ENCODE data around the gene HS6ST2.

The HS6ST2 gene

DNA sequence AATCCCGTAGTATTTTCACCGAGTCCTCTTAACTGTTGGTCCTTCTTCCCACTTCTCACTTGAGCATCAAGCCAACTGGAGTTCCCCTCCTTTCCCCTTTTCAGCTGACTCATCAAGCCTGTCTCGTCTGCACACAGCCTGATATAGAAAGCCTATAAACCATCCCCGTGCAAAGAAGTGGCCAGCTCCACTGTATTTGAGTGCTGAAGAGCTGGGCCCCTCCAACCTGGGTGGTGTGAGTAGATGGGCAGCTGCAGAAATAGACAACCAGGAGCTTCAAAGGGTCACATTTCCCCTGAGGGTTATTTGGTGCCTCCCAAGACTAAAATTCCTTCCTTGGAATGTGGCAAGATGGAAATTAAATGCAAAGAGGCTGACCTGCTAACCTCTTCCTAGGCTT is 199.7 kb downstream of the HS6ST2 start:
- Histone ChIP-seq H3K4me3 (ENCODE audit: extremely low read depth, insufficient read depth, low read length, poor library complexity, severe bottlenecking) (no peak overlapping the region), H3K9me3 (ENCODE audit: control insufficient read depth, low read length) (no peaks in the 10 kb centered on the region), H3K36me3 (ENCODE audit: control insufficient read depth, insufficient read depth, low read length) (no peaks in the 10 kb centered on the region), H3K4me1 (ENCODE audit: control insufficient read depth, insufficient read depth, low read length, poor library complexity, severe bottlenecking) (no peaks in the 10 kb centered on the region), H3K27ac (ENCODE audit: low read depth, low read length, severe bottlenecking) (no peak overlapping the region)
- WGBS, 2 experiments (ENCODE audit: insufficient coverage in 2 of 2), result 63% methylated on average over 2 of the region's 4 CpGs; no CpG with 5 or more reads in 1 of the 2 experiments

DNA sequence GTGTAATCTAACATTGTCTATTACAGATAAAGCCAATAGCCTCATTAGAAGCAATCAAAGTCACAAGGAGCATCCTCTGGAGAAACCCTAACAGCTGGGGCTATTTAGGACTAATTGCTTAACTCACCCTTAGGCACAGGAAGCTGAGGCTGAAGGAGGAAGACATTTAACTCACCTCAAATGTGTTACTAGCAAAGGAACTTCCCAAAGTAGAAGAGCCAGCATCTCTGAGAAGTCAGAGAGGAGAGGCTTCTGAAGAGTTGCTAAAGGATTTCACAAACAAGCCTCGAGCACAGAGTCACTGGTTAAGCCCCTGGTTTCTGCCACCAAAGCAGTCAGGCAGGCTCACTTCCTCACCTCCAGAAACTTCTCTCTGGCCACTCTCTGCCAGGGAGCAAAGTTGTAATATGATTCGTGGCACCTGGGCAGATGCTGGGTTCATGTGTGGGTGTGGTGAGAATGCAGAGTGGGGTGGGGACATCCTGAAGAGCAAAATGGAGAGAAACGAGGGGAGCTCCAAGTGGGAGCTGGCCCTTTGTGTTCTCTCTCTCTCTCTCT is 201.3 kb downstream of the HS6ST2 start:
- no peak overlapping the region for H3K4me3 ChIP-seq (ENCODE audit: extremely low read depth, insufficient read depth, low read length, poor library complexity, severe bottlenecking)
- H3K36me3 ChIP-seq (ENCODE audit: control insufficient read depth, insufficient read depth, low read length), result no peaks in the 10 kb centered on the region
- H3K9me3 ChIP-seq (ENCODE audit: control insufficient read depth, low read length), result no peaks in the 10 kb centered on the region
- 71% methylated on average over 1 of the region's 3 CpGs; no CpG with 5 or more reads in 1 of the 2 experiments for WGBS, 2 experiments (ENCODE audit: insufficient coverage in 2 of 2)
- no peaks in the 10 kb centered on the region for H3K4me1 ChIP-seq (ENCODE audit: control insufficient read depth, insufficient read depth, low read length, poor library complexity, severe bottlenecking)
- H3K27ac ChIP-seq (ENCODE audit: low read depth, low read length, severe bottlenecking), result no peak overlapping the region

DNA sequence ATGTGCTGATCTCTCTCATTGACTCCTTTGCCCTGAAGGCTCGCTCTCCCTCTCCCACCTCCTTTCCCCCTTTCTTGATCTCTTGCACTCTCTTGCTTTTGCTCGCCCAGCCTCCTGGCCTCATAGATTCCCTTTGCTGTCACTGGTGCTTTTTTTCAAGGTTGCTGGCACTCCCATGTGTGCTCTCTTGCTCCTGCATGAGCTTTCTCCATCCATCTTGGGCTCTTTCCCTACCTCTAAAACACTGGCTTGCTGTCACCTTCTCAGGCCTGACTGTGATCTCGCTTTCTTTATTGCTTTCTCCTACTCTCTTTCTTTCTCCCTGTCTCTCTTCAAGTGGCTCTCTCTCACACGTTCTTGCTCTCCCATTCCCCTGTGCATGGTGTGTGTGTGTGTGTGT is 202.0 kb downstream of the HS6ST2 start:
- Histone ChIP-seq H3K4me3 (ENCODE audit: extremely low read depth, insufficient read depth, low read length, poor library complexity, severe bottlenecking) (no peak overlapping the region), H3K27ac (ENCODE audit: low read depth, low read length, severe bottlenecking) (no peak overlapping the region), H3K4me1 (ENCODE audit: control insufficient read depth, insufficient read depth, low read length, poor library complexity, severe bottlenecking) (peaks cover 3% of the 10 kb centered on the region), H3K9me3 (ENCODE audit: control insufficient read depth, low read length) (no peaks in the 10 kb centered on the region), H3K36me3 (ENCODE audit: control insufficient read depth, insufficient read depth, low read length) (no peaks in the 10 kb centered on the region)
- 83 to 89% methylated on average over 1 to 3 of the region's 4 CpGs for WGBS, 2 experiments (ENCODE audit: insufficient coverage in 2 of 2)

DNA sequence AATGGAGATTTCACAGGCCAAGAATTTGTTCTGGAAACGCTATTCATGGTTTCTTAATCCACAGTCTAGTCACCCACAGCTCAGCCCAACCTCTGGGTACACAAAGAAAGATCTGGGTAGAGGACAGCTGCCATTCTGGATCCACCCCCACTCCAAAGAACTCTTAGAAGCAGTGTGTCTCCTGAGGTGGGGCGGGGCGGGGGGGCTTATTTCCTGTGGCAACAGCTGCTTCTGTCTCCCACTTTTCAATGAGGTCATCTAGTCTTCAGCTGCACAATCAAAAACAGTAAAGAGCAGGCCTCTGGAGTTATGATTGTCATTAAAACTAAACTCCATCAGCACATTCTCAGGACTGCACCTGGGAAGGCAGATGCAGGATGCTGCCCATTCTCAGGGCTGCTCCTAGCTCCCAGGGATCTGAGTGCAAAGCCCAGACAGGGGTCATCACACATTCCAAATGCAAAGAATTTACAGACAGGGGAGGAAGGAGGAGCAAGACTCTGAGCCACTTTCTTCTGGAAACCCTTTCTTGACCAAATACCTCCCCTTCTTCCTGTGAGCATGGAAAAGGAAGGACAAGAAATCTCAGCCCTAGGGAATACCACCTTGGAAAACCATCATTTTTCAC is 207.3 kb downstream of the HS6ST2 start:
- Histone ChIP-seq H3K9me3 (ENCODE audit: control insufficient read depth, low read length) (no peaks in the 10 kb centered on the region), H3K4me1 (ENCODE audit: control insufficient read depth, insufficient read depth, low read length, poor library complexity, severe bottlenecking) (peaks cover 10% of the 10 kb centered on the region), H3K27ac (ENCODE audit: low read depth, low read length, severe bottlenecking) (no peak overlapping the region), H3K36me3 (ENCODE audit: control insufficient read depth, insufficient read depth, low read length) (no peaks in the 10 kb centered on the region), H3K4me3 (ENCODE audit: extremely low read depth, insufficient read depth, low read length, poor library complexity, severe bottlenecking) (no peak overlapping the region)
- 100% methylated on average over 1 of the region's 3 CpGs; no CpG with 5 or more reads in 1 of the 2 experiments for WGBS, 2 experiments (ENCODE audit: insufficient coverage in 2 of 2)

DNA sequence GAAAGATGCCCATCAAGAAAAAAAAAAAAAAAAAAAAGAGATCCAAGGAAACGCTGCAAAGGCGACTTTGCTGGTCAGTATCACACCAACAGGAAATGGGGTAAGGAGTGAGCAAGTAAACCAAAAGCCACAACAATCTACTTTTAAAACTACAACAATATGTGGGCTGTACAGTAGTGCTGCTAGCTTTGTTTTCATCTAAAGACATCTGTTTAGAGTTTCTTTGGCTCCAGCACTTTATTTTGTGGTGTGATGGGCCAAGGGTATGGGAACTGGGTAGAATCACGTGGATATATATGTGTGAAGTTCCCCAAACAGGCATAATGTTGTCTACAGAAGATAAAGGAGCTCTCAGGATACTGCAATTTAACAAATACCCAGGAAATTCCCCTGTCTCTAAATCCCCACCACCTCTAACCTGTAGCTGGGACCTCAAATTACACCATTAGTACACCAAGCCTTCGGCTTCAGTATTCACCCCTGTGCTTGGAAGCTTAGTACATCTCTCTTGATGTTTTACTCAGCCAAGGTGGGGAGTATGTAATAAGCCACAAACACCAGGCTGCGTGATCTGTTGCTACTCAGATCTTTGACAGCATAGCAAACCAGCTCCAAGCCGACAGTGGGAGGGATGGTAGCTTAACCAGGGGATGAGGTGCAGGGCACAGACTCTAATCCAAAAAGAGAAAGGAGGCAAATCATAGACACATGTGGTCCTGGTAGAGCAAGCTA is 207.9 kb downstream of the HS6ST2 start:
- WGBS, 2 experiments (ENCODE audit: insufficient coverage in 2 of 2), result 86% methylated on average over 1 of the region's 6 CpGs; no CpG with 5 or more reads in 1 of the 2 experiments
- Histone ChIP-seq H3K4me3 (ENCODE audit: extremely low read depth, insufficient read depth, low read length, poor library complexity, severe bottlenecking) (no peak overlapping the region), H3K36me3 (ENCODE audit: control insufficient read depth, insufficient read depth, low read length) (no peaks in the 10 kb centered on the region), H3K27ac (ENCODE audit: low read depth, low read length, severe bottlenecking) (no peak overlapping the region), H3K4me1 (ENCODE audit: control insufficient read depth, insufficient read depth, low read length, poor library complexity, severe bottlenecking) (peaks cover 10% of the 10 kb centered on the region), H3K9me3 (ENCODE audit: control insufficient read depth, low read length) (no peaks in the 10 kb centered on the region)

DNA sequence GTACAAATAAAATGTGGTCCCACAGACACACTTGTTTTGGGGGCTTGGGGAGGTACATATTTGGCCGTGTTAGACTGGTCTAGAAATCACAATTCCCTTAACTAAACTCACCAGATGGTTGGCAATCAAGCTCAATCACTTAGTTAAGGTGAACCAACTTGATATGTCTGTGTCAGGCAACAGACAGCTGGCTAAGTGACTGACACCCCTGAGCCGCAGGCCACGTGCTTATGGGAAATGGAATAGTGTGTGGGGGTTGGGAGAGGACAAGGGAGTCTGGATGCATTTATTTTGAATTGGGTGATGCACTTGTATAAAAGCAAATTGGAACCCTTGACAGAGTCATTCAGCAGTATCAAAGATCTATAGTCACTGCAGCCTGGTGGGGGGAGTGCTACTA is 209.0 kb downstream of the HS6ST2 start:
- Histone ChIP-seq H3K4me1 (ENCODE audit: control insufficient read depth, insufficient read depth, low read length, poor library complexity, severe bottlenecking) (peaks cover 10% of the 10 kb centered on the region), H3K9me3 (ENCODE audit: control insufficient read depth, low read length) (no peaks in the 10 kb centered on the region), H3K4me3 (ENCODE audit: extremely low read depth, insufficient read depth, low read length, poor library complexity, severe bottlenecking) (no peak overlapping the region), H3K36me3 (ENCODE audit: control insufficient read depth, insufficient read depth, low read length) (no peaks in the 10 kb centered on the region), H3K27ac (ENCODE audit: low read depth, low read length, severe bottlenecking) (no peak overlapping the region)
- WGBS, 2 experiments (ENCODE audit: insufficient coverage in 2 of 2), result no CpG with 5 or more reads among the region's 3 CpGs

DNA sequence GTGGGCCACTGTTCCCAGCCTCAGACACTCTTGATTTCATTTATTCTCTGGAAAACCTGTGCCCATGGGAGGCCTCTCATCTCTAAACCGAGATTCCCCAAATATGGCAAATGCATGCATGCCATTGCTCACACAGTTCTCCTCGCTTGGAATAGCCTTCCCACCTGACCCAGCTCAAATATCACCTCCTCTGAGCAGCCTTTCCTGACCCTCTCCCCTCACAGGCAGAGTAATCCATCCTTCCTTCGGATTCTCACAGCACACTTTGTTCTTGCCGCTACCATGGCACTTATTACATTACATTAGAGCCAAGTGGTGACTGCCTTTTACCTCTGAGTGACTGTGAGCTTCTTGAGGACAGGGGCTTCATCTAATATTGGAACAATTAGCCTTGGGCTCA is 209.5 kb downstream of the HS6ST2 start:
- 20 to 40% methylated on average over 1 of the region's 4 CpGs for WGBS, 2 experiments (ENCODE audit: insufficient coverage in 2 of 2)

DNA sequence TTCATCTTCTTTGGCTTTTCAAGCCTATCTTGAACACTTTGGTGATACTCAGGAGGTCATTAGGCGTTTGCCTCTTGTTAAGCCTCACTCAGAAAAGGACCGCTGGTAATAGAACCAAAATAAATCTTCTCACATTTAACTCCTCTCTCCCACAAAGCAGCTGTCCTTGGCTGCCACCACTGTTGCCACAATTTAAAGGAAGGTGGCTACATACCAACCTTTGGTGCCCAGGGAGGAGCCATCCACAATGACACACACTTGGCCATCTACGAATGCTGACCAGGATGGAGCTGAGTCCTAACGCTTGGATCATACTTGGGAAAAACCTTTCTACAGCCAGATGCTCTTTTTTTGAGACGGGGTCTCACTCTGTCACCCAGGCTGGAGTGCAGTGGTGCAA is 210.2 kb downstream of the HS6ST2 start:
- Histone ChIP-seq H3K4me1 (ENCODE audit: control insufficient read depth, insufficient read depth, low read length, poor library complexity, severe bottlenecking) (peaks cover 10% of the 10 kb centered on the region), H3K4me3 (ENCODE audit: extremely low read depth, insufficient read depth, low read length, poor library complexity, severe bottlenecking) (no peak overlapping the region), H3K9me3 (ENCODE audit: control insufficient read depth, low read length) (no peaks in the 10 kb centered on the region), H3K27ac (ENCODE audit: low read depth, low read length, severe bottlenecking) (no peak overlapping the region), H3K36me3 (ENCODE audit: control insufficient read depth, insufficient read depth, low read length) (no peaks in the 10 kb centered on the region)
- WGBS, 2 experiments (ENCODE audit: insufficient coverage in 2 of 2), result 82 to 95% methylated on average over 3 to 4 of the region's 5 CpGs

More for the DNA sequence above, 209.5 kb downstream of the HS6ST2 start:
- Histone ChIP-seq H3K36me3 (ENCODE audit: control insufficient read depth, insufficient read depth, low read length) (no peaks in the 10 kb centered on the region), H3K27ac (ENCODE audit: low read depth, low read length, severe bottlenecking) (no peak overlapping the region), H3K4me3 (ENCODE audit: extremely low read depth, insufficient read depth, low read length, poor library complexity, severe bottlenecking) (no peak overlapping the region), H3K9me3 (ENCODE audit: control insufficient read depth, low read length) (no peaks in the 10 kb centered on the region), H3K4me1 (ENCODE audit: control insufficient read depth, insufficient read depth, low read length, poor library complexity, severe bottlenecking) (peaks cover 10% of the 10 kb centered on the region)

DNA sequence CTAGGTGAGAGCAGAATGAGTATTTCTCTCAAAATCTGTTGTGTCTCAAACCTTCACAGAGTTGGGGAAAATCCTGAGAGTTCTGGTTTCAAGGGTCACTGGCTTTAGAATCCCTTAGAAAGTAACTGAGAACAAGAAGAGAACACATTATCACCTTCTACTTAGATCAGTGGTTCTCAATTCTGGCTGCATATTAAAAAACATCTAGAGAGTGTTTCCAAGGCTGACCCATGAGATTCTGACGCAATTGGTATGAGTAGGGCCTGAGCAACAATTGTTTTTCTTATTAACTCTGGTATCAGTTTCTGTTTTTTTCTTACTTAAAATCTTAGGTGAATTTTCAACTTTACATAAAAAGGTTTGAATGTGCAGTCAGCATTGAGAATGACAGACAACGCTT is 212.8 kb downstream of the HS6ST2 start:
- H3K9me3 ChIP-seq (ENCODE audit: control insufficient read depth, low read length), result no peaks in the 10 kb centered on the region
- no CpG with 5 or more reads among the region's 2 CpGs for WGBS, 2 experiments (ENCODE audit: insufficient coverage in 2 of 2)
- H3K27ac ChIP-seq (ENCODE audit: low read depth, low read length, severe bottlenecking), result no peak overlapping the region
- no peaks in the 10 kb centered on the region for H3K36me3 ChIP-seq (ENCODE audit: control insufficient read depth, insufficient read depth, low read length)
- H3K4me3 ChIP-seq (ENCODE audit: extremely low read depth, insufficient read depth, low read length, poor library complexity, severe bottlenecking), result no peak overlapping the region
- H3K4me1 ChIP-seq (ENCODE audit: control insufficient read depth, insufficient read depth, low read length, poor library complexity, severe bottlenecking), result peaks cover 12% of the 10 kb centered on the region

DNA sequence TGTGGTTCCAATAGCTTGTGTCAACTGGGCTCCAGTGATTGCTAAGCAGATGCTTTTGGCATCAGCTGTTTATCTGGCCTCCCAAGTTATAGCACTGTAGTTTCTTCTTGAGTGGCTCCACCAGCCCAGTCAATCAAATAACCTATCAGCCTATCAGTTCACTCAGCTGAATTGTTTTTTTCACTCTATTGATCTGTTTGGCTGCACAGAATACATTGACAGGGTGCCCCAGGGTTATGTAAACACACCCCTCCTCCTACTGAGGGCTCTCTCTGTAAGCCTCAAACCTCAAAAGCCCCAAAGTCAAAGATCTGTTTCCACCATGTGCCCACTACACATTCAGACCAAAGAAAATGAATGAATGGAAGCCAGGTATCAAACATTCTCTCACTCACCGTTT is 214.0 kb downstream of the HS6ST2 start:
- WGBS, 2 experiments (ENCODE audit: insufficient coverage in 2 of 2), result no CpG with 5 or more reads among the region's 1 CpG
- no peaks in the 10 kb centered on the region for H3K9me3 ChIP-seq (ENCODE audit: control insufficient read depth, low read length)

DNA sequence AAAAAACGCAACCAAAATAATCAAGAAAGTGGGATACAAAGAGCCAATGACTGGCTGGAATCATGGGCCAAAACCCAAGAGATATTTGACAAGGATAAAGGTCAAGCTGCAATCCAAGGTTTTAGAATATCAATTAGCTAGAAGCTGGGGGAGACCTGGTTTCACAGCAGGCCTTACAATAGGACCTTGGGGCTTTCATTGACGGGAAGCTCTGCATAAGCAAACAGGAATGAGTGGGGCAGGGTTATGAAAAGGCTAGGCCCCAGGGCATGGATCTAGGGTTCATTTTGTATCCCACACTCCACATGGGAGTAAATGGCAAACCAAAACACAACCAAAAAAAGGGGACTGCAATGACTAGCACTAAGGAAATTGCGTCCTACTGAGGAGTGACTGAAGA is 215.3 kb downstream of the HS6ST2 start:
- peaks cover 7% of the 10 kb centered on the region for H3K4me1 ChIP-seq (ENCODE audit: control insufficient read depth, insufficient read depth, low read length, poor library complexity, severe bottlenecking)
- no CpG with 5 or more reads among the region's 3 CpGs for WGBS, 2 experiments (ENCODE audit: insufficient coverage in 2 of 2)

More for the DNA sequence above, 214.0 kb downstream of the HS6ST2 start:
- Histone ChIP-seq H3K36me3 (ENCODE audit: control insufficient read depth, insufficient read depth, low read length) (no peaks in the 10 kb centered on the region), H3K4me1 (ENCODE audit: control insufficient read depth, insufficient read depth, low read length, poor library complexity, severe bottlenecking) (peaks cover 7% of the 10 kb centered on the region), H3K4me3 (ENCODE audit: extremely low read depth, insufficient read depth, low read length, poor library complexity, severe bottlenecking) (no peak overlapping the region), H3K27ac (ENCODE audit: low read depth, low read length, severe bottlenecking) (no peak overlapping the region)

More for the DNA sequence above, 215.3 kb downstream of the HS6ST2 start:
- H3K9me3 ChIP-seq (ENCODE audit: control insufficient read depth, low read length), result no peaks in the 10 kb centered on the region
- H3K36me3 ChIP-seq (ENCODE audit: control insufficient read depth, insufficient read depth, low read length), result no peaks in the 10 kb centered on the region
- no peak overlapping the region for H3K27ac ChIP-seq (ENCODE audit: low read depth, low read length, severe bottlenecking)
- H3K4me3 ChIP-seq (ENCODE audit: extremely low read depth, insufficient read depth, low read length, poor library complexity, severe bottlenecking), result no peak overlapping the region
